PC-3 (cell line): Measurements from ENCODE around the gene MEGF6.

Source experiments
- CTCF ChIP-seq: fragments of 300-600 bp; sonication (generic); conservative IDR thresholded peaks from 2 replicates; pipeline ENCODE4 v1.5.1; 2017; ENCODE audit warnings: antibody characterized with exemption, low read depth, mild to moderate bottlenecking, low read length
- EZH2 ChIP-seq: fragments of 300-600 bp; sonication (generic); IDR thresholded peaks from one replicate; pipeline ENCODE4 v1.6.1; 2017; ENCODE audit warnings: antibody characterized with exemption, mild to moderate bottlenecking, low read length; ENCODE audit not compliant: unreplicated experiment
- EZH2phosphoT487 ChIP-seq: fragments of 300-600 bp; sonication (generic); IDR thresholded peaks from 2 replicates; pipeline ENCODE4 v1.6.1; 2018; ENCODE audit warnings: mild to moderate bottlenecking, antibody characterized with exemption, low read length, borderline replicate concordance

GRCh38 chr1:3573500-3573899 lies 37.8 kb downstream of the MEGF6 start:
- TF ChIP-seq CTCF, result no peak
- TF ChIP-seq EZH2, result no peak
- TF ChIP-seq EZH2phosphoT487, result no peak
